Nephron progenitor cell (in vitro differentiated cells): Measurements from ENCODE around the gene DNAJB6.
A peak's percentile ranks its signal among the peaks of the same experiment; 100 is the strongest.

ENCODE experiments used
- DNase-seq: peaks from one replicate; pipeline ENCODE4 v3.0.0; 2021
- H3K27ac Mint-ChIP-seq: 2 replicates; pipeline ENCODE4 v1.8.0; 2021; ENCODE audit warnings: mild to moderate bottlenecking, moderate library complexity, mixed read lengths
- H3K27me3 Mint-ChIP-seq: 2 replicates; pipeline ENCODE4 v1.8.0; 2021; ENCODE audit warnings: mild to moderate bottlenecking, low read depth, mixed read lengths; ENCODE audit not compliant: poor library complexity
- H3K36me3 Mint-ChIP-seq: 2 replicates; pipeline ENCODE4 v1.8.0; 2021; ENCODE audit warnings: low read depth, mixed read lengths
- H3K4me1 Mint-ChIP-seq: 2 replicates; pipeline ENCODE4 v1.8.0; 2021; ENCODE audit warnings: mixed read lengths
- H3K4me3 Mint-ChIP-seq: 2 replicates; pipeline ENCODE4 v1.8.0; 2021; ENCODE audit warnings: mild to moderate bottlenecking, moderate library complexity, mixed read lengths
- H3K9me3 Mint-ChIP-seq: 2 replicates; pipeline ENCODE4 v1.8.0; 2021; ENCODE audit warnings: mild to moderate bottlenecking, moderate library complexity, mixed read lengths
- TF ChIP-seq, protein P1 (sequence below): fragments of 200-600 bp; sonication (generic); IDR thresholded peaks from 2 replicates; pipeline ENCODE4 v1.5.0; 2021; ENCODE audit warnings: antibody characterized with exemption

Gene DNAJB6

GRCh38 chr7:157348548-157348947 lies 11.7 kb downstream of the DNAJB6 start:
- no peak for DNase-seq
- peak overlapping the region; percentile 71 for H3K27ac Mint-ChIP-seq
- H3K27me3 Mint-ChIP-seq = peaks cover 8% of the 10 kb centered on the region
- H3K9me3 Mint-ChIP-seq = peaks cover 23% of the 10 kb centered on the region
- H3K4me1 Mint-ChIP-seq = peaks cover 27% of the 10 kb centered on the region
- peaks cover 55% of the 10 kb centered on the region for H3K36me3 Mint-ChIP-seq
- TF ChIP-seq, protein P1, sequence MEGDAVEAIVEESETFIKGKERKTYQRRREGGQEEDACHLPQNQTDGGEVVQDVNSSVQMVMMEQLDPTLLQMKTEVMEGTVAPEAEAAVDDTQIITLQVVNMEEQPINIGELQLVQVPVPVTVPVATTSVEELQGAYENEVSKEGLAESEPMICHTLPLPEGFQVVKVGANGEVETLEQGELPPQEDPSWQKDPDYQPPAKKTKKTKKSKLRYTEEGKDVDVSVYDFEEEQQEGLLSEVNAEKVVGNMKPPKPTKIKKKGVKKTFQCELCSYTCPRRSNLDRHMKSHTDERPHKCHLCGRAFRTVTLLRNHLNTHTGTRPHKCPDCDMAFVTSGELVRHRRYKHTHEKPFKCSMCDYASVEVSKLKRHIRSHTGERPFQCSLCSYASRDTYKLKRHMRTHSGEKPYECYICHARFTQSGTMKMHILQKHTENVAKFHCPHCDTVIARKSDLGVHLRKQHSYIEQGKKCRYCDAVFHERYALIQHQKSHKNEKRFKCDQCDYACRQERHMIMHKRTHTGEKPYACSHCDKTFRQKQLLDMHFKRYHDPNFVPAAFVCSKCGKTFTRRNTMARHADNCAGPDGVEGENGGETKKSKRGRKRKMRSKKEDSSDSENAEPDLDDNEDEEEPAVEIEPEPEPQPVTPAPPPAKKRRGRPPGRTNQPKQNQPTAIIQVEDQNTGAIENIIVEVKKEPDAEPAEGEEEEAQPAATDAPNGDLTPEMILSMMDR = no peak
- no peak overlapping the region for H3K4me3 Mint-ChIP-seq

GRCh38 chr7:157352516-157352915 lies 15.7 kb downstream of the DNAJB6 start:
- Mint-ChIP-seq H3K36me3 (peaks cover 41% of the 10 kb centered on the region), H3K4me3 (no peak overlapping the region), H3K27me3 (peaks cover 8% of the 10 kb centered on the region), H3K4me1 (peaks cover 49% of the 10 kb centered on the region), H3K27ac (peak overlapping the region; percentile 73), H3K9me3 (peaks cover 24% of the 10 kb centered on the region)
- no peak for DNase-seq
- TF ChIP-seq, protein P1 = no peak

- Mint-ChIP-seq H3K9me3 (peaks cover 9% of the 10 kb centered on the region), H3K36me3 (peaks cover 37% of the 10 kb centered on the region), H3K4me1 (peaks cover 60% of the 10 kb centered on the region), H3K4me3 (peak overlapping the region; percentile 8), H3K27me3 (peaks cover 4% of the 10 kb centered on the region), H3K27ac (peak overlapping the region; percentile 93)
- no peak for DNase-seq
- TF ChIP-seq, protein P1 = no peak
Measured at GRCh38 chr7:157355784-157356511, 19.1 kb downstream of the DNAJB6 start.

- Mint-ChIP-seq H3K4me1 (peaks cover 60% of the 10 kb centered on the region), H3K9me3 (peaks cover 8% of the 10 kb centered on the region), H3K4me3 (no peak overlapping the region), H3K27me3 (no peaks in the 10 kb centered on the region), H3K27ac (peak overlapping the region; percentile 81), H3K36me3 (peaks cover 48% of the 10 kb centered on the region)
- DNase-seq = no peak
- TF ChIP-seq, protein P1 = no peak
Measured at GRCh38 chr7:157357129-157358040, 20.6 kb downstream of the DNAJB6 start.

- Mint-ChIP-seq H3K4me3 (no peak overlapping the region), H3K27ac (peak overlapping the region; percentile 81), H3K36me3 (peaks cover 50% of the 10 kb centered on the region), H3K27me3 (no peaks in the 10 kb centered on the region), H3K9me3 (peaks cover 4% of the 10 kb centered on the region), H3K4me1 (peaks cover 63% of the 10 kb centered on the region)
- no peak for DNase-seq
- TF ChIP-seq, protein P1 = no peak
Measured at GRCh38 chr7:157358041-157358752, 21.4 kb downstream of the DNAJB6 start.
